ENCODE measurements around the gene P2RY14. TPM values are rescaled to one million over a fixed set of nuclear protein-coding genes. Genes with fewer than 3 reads are reported as not detected.

Gene P2RY14
- total and polyA plus RNA-seq, 2 experiments from 2014 or later: 0.95 TPM; not detected in 1

DNA sequence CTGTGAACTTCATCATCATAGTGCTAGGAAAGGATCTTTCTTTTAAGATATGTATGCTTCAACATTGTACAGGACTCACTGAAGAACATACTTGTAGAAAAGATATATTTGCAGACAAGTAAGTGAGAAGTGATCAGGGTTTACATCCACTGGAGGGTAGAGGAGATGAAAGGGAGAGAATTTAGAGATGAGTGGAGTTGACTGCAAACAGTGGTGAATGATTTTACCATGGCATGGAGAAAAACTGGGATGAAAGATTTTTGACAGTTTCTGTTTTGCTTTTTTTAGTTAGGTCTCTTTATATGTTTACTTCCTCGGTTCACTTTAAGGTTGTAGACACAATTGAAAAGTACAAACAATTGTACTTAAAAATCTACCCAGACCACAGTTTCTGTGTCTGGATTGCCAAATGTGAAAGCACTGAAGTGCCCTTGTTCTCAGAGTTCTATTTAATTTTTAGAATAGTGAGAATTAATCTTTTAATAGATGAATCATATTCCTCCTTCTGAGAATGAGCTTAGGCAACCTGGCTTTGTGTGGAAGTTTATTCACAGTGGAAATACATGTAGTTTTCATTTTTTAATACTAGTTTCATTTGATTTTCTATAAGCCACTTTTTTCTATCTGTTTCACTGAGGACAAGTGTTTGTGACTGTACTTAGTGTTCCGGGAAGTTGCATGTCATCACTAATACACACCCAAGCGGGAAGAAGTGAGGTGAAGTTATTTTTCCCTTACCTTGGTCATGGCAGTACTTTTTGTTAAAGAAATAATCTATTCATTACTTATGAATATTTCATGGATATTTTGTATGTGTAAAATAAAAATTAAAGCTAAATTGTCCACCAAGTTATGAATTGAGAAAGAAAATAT is 73.6 kb downstream of the P2RY14 start:
- H3K27me3 ChIP-seq (ENCODE audit: insufficient read depth): no peaks in the 10 kb centered on the region
- no peaks in the 10 kb centered on the region for H3K9me3 Mint-ChIP-seq
- no peaks in the 10 kb centered on the region for H3K36me3 ChIP-seq (ENCODE audit: insufficient read depth)
- DNase-seq (ENCODE audit: low spot score) (no peak), ATAC-seq (no peak)
- H3K36me3 Mint-ChIP-seq (ENCODE audit: low read depth): no peaks in the 10 kb centered on the region
- no peak overlapping the region for H3K4me2 ChIP-seq
- no peak overlapping the region for H3K4me3 ChIP-seq
- H3K4me3 Mint-ChIP-seq: no peak overlapping the region
- TF ChIP-seq EZH2 (IDR thresholded peaks at IDR 0.05; ENCODE audit: low read depth, unreplicated experiment) (no peak), ZNF114 (CRISPR knock-in tag; IDR thresholded peaks at IDR 0.05) (no peak), ZNF331 (CRISPR knock-in tag; IDR thresholded peaks at IDR 0.05; ENCODE audit: low read depth) (no peak)
- TF ChIP-seq, protein P1, sequence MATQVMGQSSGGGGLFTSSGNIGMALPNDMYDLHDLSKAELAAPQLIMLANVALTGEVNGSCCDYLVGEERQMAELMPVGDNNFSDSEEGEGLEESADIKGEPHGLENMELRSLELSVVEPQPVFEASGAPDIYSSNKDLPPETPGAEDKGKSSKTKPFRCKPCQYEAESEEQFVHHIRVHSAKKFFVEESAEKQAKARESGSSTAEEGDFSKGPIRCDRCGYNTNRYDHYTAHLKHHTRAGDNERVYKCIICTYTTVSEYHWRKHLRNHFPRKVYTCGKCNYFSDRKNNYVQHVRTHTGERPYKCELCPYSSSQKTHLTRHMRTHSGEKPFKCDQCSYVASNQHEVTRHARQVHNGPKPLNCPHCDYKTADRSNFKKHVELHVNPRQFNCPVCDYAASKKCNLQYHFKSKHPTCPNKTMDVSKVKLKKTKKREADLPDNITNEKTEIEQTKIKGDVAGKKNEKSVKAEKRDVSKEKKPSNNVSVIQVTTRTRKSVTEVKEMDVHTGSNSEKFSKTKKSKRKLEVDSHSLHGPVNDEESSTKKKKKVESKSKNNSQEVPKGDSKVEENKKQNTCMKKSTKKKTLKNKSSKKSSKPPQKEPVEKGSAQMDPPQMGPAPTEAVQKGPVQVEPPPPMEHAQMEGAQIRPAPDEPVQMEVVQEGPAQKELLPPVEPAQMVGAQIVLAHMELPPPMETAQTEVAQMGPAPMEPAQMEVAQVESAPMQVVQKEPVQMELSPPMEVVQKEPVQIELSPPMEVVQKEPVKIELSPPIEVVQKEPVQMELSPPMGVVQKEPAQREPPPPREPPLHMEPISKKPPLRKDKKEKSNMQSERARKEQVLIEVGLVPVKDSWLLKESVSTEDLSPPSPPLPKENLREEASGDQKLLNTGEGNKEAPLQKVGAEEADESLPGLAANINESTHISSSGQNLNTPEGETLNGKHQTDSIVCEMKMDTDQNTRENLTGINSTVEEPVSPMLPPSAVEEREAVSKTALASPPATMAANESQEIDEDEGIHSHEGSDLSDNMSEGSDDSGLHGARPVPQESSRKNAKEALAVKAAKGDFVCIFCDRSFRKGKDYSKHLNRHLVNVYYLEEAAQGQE (IDR thresholded peaks at IDR 0.05; ENCODE audit: unreplicated experiment): no peak
- TF ChIP-seq, protein P2, sequence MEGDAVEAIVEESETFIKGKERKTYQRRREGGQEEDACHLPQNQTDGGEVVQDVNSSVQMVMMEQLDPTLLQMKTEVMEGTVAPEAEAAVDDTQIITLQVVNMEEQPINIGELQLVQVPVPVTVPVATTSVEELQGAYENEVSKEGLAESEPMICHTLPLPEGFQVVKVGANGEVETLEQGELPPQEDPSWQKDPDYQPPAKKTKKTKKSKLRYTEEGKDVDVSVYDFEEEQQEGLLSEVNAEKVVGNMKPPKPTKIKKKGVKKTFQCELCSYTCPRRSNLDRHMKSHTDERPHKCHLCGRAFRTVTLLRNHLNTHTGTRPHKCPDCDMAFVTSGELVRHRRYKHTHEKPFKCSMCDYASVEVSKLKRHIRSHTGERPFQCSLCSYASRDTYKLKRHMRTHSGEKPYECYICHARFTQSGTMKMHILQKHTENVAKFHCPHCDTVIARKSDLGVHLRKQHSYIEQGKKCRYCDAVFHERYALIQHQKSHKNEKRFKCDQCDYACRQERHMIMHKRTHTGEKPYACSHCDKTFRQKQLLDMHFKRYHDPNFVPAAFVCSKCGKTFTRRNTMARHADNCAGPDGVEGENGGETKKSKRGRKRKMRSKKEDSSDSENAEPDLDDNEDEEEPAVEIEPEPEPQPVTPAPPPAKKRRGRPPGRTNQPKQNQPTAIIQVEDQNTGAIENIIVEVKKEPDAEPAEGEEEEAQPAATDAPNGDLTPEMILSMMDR (conservative IDR thresholded peaks at IDR 0.05; ENCODE audit: low read depth in 2 of 2): no peak
- TF ChIP-seq, protein P3, sequence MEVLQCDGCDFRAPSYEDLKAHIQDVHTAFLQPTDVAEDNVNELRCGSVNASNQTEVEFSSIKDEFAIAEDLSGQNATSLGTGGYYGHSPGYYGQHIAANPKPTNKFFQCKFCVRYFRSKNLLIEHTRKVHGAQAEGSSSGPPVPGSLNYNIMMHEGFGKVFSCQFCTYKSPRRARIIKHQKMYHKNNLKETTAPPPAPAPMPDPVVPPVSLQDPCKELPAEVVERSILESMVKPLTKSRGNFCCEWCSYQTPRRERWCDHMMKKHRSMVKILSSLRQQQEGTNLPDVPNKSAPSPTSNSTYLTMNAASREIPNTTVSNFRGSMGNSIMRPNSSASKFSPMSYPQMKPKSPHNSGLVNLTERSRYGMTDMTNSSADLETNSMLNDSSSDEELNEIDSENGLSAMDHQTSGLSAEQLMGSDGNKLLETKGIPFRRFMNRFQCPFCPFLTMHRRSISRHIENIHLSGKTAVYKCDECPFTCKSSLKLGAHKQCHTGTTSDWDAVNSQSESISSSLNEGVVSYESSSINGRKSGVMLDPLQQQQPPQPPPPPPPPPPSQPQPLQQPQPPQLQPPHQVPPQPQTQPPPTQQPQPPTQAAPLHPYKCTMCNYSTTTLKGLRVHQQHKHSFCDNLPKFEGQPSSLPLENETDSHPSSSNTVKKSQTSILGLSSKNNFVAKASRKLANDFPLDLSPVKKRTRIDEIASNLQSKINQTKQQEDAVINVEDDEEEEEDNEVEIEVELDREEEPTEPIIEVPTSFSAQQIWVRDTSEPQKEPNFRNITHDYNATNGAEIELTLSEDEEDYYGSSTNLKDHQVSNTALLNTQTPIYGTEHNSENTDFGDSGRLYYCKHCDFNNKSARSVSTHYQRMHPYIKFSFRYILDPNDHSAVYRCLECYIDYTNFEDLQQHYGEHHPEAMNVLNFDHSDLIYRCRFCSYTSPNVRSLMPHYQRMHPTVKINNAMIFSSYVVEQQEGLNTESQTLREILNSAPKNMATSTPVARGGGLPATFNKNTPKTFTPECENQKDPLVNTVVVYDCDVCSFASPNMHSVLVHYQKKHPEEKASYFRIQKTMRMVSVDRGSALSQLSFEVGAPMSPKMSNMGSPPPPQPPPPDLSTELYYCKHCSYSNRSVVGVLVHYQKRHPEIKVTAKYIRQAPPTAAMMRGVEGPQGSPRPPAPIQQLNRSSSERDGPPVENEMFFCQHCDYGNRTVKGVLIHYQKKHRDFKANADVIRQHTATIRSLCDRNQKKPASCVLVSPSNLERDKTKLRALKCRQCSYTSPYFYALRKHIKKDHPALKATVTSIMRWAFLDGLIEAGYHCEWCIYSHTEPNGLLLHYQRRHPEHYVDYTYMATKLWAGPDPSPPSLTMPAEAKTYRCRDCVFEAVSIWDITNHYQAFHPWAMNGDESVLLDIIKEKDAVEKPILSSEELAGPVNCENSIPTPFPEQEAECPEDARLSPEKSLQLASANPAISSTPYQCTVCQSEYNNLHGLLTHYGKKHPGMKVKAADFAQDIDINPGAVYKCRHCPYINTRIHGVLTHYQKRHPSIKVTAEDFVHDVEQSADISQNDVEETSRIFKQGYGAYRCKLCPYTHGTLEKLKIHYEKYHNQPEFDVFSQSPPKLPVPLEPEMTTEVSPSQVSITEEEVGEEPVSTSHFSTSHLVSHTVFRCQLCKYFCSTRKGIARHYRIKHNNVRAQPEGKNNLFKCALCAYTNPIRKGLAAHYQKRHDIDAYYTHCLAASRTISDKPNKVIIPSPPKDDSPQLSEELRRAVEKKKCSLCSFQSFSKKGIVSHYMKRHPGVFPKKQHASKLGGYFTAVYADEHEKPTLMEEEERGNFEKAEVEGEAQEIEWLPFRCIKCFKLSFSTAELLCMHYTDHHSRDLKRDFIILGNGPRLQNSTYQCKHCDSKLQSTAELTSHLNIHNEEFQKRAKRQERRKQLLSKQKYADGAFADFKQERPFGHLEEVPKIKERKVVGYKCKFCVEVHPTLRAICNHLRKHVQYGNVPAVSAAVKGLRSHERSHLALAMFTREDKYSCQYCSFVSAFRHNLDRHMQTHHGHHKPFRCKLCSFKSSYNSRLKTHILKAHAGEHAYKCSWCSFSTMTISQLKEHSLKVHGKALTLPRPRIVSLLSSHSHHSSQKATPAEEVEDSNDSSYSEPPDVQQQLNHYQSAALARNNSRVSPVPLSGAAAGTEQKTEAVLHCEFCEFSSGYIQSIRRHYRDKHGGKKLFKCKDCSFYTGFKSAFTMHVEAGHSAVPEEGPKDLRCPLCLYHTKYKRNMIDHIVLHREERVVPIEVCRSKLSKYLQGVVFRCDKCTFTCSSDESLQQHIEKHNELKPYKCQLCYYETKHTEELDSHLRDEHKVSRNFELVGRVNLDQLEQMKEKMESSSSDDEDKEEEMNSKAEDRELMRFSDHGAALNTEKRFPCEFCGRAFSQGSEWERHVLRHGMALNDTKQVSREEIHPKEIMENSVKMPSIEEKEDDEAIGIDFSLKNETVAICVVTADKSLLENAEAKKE (CRISPR knock-in tag; IDR thresholded peaks at IDR 0.05): no peak
- no peak overlapping the region for H3K27ac ChIP-seq (ENCODE audit: low read depth)
- peaks cover 4% of the 10 kb centered on the region; the same call in 1 of the 2 replicates for H3K4me1 ChIP-seq (ENCODE audit: insufficient read depth)
- peaks cover 11% of the 10 kb centered on the region for H3K4me1 Mint-ChIP-seq
- 0 out of 2 replicates have a peak overlapping the region, but pooled peaks have one; percentile 18 for H3K27ac Mint-ChIP-seq
- H4K20me1 ChIP-seq (replicated peaks; ENCODE audit: insufficient read depth): no peaks in the 10 kb centered on the region
- H3K27me3 Mint-ChIP-seq (ENCODE audit: insufficient read depth, low read depth, poor library complexity): peaks cover 3% of the 10 kb centered on the region
- no peaks in the 10 kb centered on the region for H3K9me2 ChIP-seq (ENCODE audit: insufficient read depth)
- H3F3A ChIP-seq (replicated peaks; ENCODE audit: low read depth): no peaks in the 10 kb centered on the region
- H2AFZ ChIP-seq: no peak overlapping the region
- no peaks in the 10 kb centered on the region for H3K79me2 ChIP-seq (replicated peaks; ENCODE audit: insufficient read depth)
